ENCODE results near the gene DTD1. TPM values are rescaled to one million over a fixed set of nuclear protein-coding genes. Genes with fewer than 3 reads are reported as not detected.

DTD1 gene
- total RNA-seq, 2 donors from 2014 or later, result 31.2 to 51.6 TPM

DNA sequence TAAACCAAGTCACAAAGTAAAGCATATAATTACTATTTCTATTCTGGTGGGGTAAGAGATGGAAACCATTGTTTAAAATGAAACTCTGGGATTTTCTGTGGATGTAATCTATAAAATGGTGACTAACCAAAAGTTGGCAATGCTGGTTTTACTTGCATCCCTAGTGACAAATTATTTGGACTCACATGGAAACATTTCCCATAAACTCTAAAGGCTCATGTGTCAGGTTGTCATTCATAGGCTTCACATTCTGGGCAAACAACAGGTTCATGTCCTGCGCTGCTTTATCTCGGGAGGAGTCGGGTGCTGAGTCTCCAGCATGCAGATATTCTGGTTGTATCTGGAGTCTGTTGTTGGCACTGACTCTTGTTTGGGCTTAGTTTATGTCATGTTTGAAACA lies 127.7 kb downstream of the DTD1 start:
- no peaks in the 10 kb centered on the region for H3K4me1 ChIP-seq (replicated peaks)
- no peak overlapping the region for H3K4me3 ChIP-seq
- 96% methylated on average over 3 of the region's 3 CpGs for WGBS
- intact Hi-C loops (cut with DNase I), result no loop called here
- H3K27me3 ChIP-seq (replicated peaks; ENCODE audit: insufficient read depth), result no peaks in the 10 kb centered on the region
- H3K36me3 ChIP-seq, result no peaks in the 10 kb centered on the region
- no peaks in the 10 kb centered on the region for H3K9me3 ChIP-seq
- no peak for DNase-seq (ENCODE audit: low spot score)
- no peak for TF ChIP-seq POLR2A (IDR thresholded peaks at IDR 0.05)
- TF ChIP-seq, protein P1, sequence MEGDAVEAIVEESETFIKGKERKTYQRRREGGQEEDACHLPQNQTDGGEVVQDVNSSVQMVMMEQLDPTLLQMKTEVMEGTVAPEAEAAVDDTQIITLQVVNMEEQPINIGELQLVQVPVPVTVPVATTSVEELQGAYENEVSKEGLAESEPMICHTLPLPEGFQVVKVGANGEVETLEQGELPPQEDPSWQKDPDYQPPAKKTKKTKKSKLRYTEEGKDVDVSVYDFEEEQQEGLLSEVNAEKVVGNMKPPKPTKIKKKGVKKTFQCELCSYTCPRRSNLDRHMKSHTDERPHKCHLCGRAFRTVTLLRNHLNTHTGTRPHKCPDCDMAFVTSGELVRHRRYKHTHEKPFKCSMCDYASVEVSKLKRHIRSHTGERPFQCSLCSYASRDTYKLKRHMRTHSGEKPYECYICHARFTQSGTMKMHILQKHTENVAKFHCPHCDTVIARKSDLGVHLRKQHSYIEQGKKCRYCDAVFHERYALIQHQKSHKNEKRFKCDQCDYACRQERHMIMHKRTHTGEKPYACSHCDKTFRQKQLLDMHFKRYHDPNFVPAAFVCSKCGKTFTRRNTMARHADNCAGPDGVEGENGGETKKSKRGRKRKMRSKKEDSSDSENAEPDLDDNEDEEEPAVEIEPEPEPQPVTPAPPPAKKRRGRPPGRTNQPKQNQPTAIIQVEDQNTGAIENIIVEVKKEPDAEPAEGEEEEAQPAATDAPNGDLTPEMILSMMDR (IDR thresholded peaks at IDR 0.05), result no peak
- TF ChIP-seq POLR2AphosphoS5 (IDR thresholded peaks at IDR 0.05), result no peak
- no peak overlapping the region for H3K27ac ChIP-seq

DNA sequence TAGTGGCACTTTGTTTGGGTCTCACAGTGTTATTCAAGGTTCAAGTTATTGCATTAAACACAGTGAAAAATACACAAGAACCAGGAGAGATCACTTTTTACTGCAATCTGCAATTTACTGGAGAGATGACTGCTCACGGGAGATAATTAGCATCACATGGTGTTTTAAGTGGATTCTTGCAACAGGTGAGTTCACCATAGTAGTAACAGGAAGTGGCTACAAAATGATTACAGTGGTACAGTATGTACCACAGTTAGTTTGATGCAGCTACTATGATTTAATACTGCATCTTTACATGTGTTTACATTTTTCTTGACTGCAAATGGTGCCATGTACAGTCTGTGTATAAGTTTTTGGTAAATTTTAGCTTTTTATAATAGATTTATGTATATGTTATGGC lies 129.2 kb downstream of the DTD1 start:
- H3K36me3 ChIP-seq, result no peaks in the 10 kb centered on the region
- DNase-seq (ENCODE audit: low spot score), result no peak
- H3K4me3 ChIP-seq, result no peak overlapping the region
- WGBS, result 93% methylated on average over 1 of the region's 1 CpG
- intact Hi-C loops (cut with DNase I), result no loop called here
- no peaks in the 10 kb centered on the region for H3K4me1 ChIP-seq (replicated peaks)
- no peak overlapping the region for H3K27ac ChIP-seq
- TF ChIP-seq POLR2A (IDR thresholded peaks at IDR 0.05), result no peak
- TF ChIP-seq, protein P1 (IDR thresholded peaks at IDR 0.05), result no peak
- no peak for TF ChIP-seq POLR2AphosphoS5 (IDR thresholded peaks at IDR 0.05)
- H3K9me3 ChIP-seq, result no peaks in the 10 kb centered on the region
- no peaks in the 10 kb centered on the region for H3K27me3 ChIP-seq (replicated peaks; ENCODE audit: insufficient read depth)

DNA sequence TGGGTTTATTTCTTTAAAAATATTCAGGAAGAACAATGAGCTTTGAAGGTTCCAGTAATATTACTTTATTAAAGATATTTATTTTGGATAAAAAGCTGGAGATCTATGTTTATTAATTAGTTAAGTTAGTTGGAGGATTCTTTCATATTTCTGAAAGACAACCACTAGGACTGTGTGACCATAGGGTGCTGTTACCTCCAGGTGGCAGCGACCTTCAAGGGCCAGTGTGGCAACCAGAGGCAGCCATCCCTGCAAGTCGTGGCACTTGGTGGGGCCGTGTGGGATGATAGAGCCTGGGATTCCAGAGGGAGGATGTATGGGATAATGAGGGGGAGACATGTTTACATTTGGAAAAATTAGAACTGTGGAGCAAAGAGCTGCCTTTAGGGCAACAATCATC lies 130.3 kb downstream of the DTD1 start:
- Histone ChIP-seq H3K9me3 (no peaks in the 10 kb centered on the region), H3K27me3 (replicated peaks; ENCODE audit: insufficient read depth) (no peaks in the 10 kb centered on the region), H3K27ac (no peak overlapping the region), H3K36me3 (no peaks in the 10 kb centered on the region), H3K4me1 (replicated peaks) (no peaks in the 10 kb centered on the region), H3K4me3 (no peak overlapping the region)
- TF ChIP-seq, protein P1 (IDR thresholded peaks at IDR 0.05), result no peak
- TF ChIP-seq POLR2AphosphoS5 (IDR thresholded peaks at IDR 0.05), result no peak
- TF ChIP-seq POLR2A (IDR thresholded peaks at IDR 0.05), result no peak
- 81% methylated on average over 3 of the region's 3 CpGs for WGBS
- intact Hi-C loops (cut with DNase I), result no loop called here
- no peak for DNase-seq (ENCODE audit: low spot score)

GRCh38 chr20:18719426-18719825 lies 131.6 kb downstream of the DTD1 start:
- Histone ChIP-seq H3K27ac (no peak overlapping the region), H3K4me1 (replicated peaks) (no peaks in the 10 kb centered on the region), H3K27me3 (replicated peaks; ENCODE audit: insufficient read depth) (no peaks in the 10 kb centered on the region), H3K4me3 (no peak overlapping the region), H3K9me3 (no peaks in the 10 kb centered on the region), H3K36me3 (no peaks in the 10 kb centered on the region)
- no peak for TF ChIP-seq POLR2A (IDR thresholded peaks at IDR 0.05)
- TF ChIP-seq POLR2AphosphoS5 (IDR thresholded peaks at IDR 0.05), result no peak
- TF ChIP-seq, protein P1 (IDR thresholded peaks at IDR 0.05), result no peak
- no peak for DNase-seq (ENCODE audit: low spot score)
- 95% methylated on average over 3 of the region's 3 CpGs for WGBS
- intact Hi-C loops (cut with DNase I), result no loop called here

DNA sequence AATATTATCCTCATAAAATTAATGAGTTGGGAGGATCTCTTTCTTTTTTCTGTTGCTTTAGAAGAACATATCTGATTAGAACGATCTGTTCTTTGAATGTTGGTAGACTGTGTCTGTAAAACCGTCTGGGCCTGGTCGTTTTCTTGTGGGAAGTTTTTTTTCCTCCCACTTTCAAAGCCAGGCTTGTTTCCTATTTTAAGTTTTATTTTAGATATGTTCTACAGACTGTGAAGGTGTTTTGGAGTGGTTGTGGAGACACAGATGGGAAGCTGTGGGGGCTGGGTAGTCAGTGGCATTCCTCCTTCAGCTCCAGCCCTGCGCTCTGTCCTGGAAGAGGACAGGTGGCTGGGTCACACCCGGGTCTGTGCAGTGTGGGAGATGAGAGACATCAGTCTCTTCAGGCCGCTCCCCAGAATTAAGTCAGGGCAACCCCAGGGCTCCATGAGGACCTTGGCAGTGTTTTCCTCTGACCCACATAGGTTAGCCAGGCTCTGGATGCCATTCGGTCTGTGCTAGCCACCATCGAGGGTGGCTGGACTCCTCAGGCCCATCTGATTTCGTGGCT lies 133.8 kb downstream of the DTD1 start:
- DNase-seq (ENCODE audit: low spot score), result no peak
- H3K4me1 ChIP-seq (replicated peaks), result no peaks in the 10 kb centered on the region
- WGBS, result 59% methylated on average over 9 of the region's 9 CpGs
- H3K36me3 ChIP-seq, result no peaks in the 10 kb centered on the region
- H3K27me3 ChIP-seq (replicated peaks; ENCODE audit: insufficient read depth), result no peaks in the 10 kb centered on the region
- TF ChIP-seq, protein P1 (IDR thresholded peaks at IDR 0.05), result no peak
- TF ChIP-seq POLR2A (IDR thresholded peaks at IDR 0.05), result no peak
- no peak for TF ChIP-seq POLR2AphosphoS5 (IDR thresholded peaks at IDR 0.05)
- peak overlapping the region in 1 of 2 donors; percentile 31 for H3K27ac ChIP-seq
- H3K4me3 ChIP-seq, result no peak overlapping the region
- no peaks in the 10 kb centered on the region for H3K9me3 ChIP-seq
- intact Hi-C loops (cut with DNase I), result no loop called here
